Stimulated activated CD4-positive, alpha-beta T cell treated with anti-CD3 and anti-CD28 coated beads, Interleukin-15, amount 100 ng/mL, for 48 hours (primary cell): ENCODE results near the gene MGAT4A.
"Not testable (repeated sequence)": the region's sequence is repeated elsewhere in the genome, so short reads cannot be mapped to it uniquely, and the experiment has no call there.

Experiments
- DNase-seq, 2 donors: peaks; one replicate each; pipeline ENCODE4 v3.0.0-alpha.2; 2020; ENCODE audit warnings: low read depth in 2 of 2

MGAT4A gene

GRCh38 chr2:98730053-98730706 lies 752 bp downstream of the MGAT4A start:
- DNase-seq = peak; percentile 21 to 38

- DNase-seq = no peak
Measured at GRCh38 chr2:98729652-98730051, 1.3 kb downstream of the MGAT4A start.

- DNase-seq = not testable (repeated sequence)
Measured at GRCh38 chr2:98728088-98728718, 2.7 kb downstream of the MGAT4A start.

GRCh38 chr2:98727369-98728087 lies 3.4 kb downstream of the MGAT4A start:
- DNase-seq = no peak

GRCh38 chr2:98726735-98727368 lies 4.1 kb downstream of the MGAT4A start:
- DNase-seq = no peak

- no peak for DNase-seq
Measured at GRCh38 chr2:98726205-98726604, 4.7 kb downstream of the MGAT4A start.

GRCh38 chr2:98720286-98720685 lies 10.6 kb downstream of the MGAT4A start:
- no peak for DNase-seq

GRCh38 chr2:98717621-98718020 lies 13.3 kb downstream of the MGAT4A start:
- no peak for DNase-seq

GRCh38 chr2:98716786-98717185 lies 14.1 kb downstream of the MGAT4A start:
- DNase-seq = no peak

- no peak for DNase-seq
Measured at GRCh38 chr2:98715812-98716451, 15.0 kb downstream of the MGAT4A start.

GRCh38 chr2:98713332-98714015 lies 17.5 kb downstream of the MGAT4A start:
- DNase-seq = no peak

- no peak for DNase-seq
Measured at GRCh38 chr2:98712145-98712544, 18.8 kb downstream of the MGAT4A start.

- DNase-seq = no peak
Measured at GRCh38 chr2:98711506-98711905, 19.4 kb downstream of the MGAT4A start.

- no peak for DNase-seq
Measured at GRCh38 chr2:98710734-98711133, 20.2 kb downstream of the MGAT4A start.

- DNase-seq = no peak
Measured at GRCh38 chr2:98709535-98709934, 21.4 kb downstream of the MGAT4A start.

- no peak for DNase-seq
Measured at GRCh38 chr2:98708396-98709186, 22.3 kb downstream of the MGAT4A start.

- DNase-seq = no peak
Measured at GRCh38 chr2:98706591-98706990, 24.3 kb downstream of the MGAT4A start.

GRCh38 chr2:98705333-98705617 lies 25.7 kb downstream of the MGAT4A start:
- no peak for DNase-seq

GRCh38 chr2:98704499-98705332 lies 26.2 kb downstream of the MGAT4A start:
- no peak for DNase-seq

GRCh38 chr2:98703738-98704137 lies 27.2 kb downstream of the MGAT4A start:
- DNase-seq = no peak
